Calu3 (cell line): ENCODE measurements around the gene TMEM63B. TPM values are rescaled to one million over a fixed set of nuclear protein-coding genes. Genes with fewer than 3 reads are reported as not detected.

Experiments used
- BruUV-seq: library from RNA; stranded (reverse); fragments of 400-500 nt; replicated peaks from 2 replicates; lab custom pipeline; 2021; lab: Mats Ljungman, UMichigan
- CTCF ChIA-PET: fragments of 300-600 bp; sonication (Branson Sonifier 250); formaldehyde crosslinking; loops from one replicate; lab custom pipeline; 2022; ENCODE audit warnings: antibody characterized with exemption; lab: Charles Lee
- DNase-seq: peaks from one replicate; pipeline ENCODE4 v3.0.0; 2022
- H3K27ac Mint-ChIP-seq: one replicate; pipeline ENCODE4 v1.8.0; 2022; ENCODE audit warnings: mixed read lengths; ENCODE audit not compliant: unreplicated experiment
- H3K27me3 Mint-ChIP-seq: one replicate; pipeline ENCODE4 v1.8.0; 2022; ENCODE audit warnings: mixed read lengths; ENCODE audit not compliant: unreplicated experiment
- H3K36me3 Mint-ChIP-seq: one replicate; pipeline ENCODE4 v1.8.0; 2022; ENCODE audit warnings: mild to moderate bottlenecking, moderate library complexity, mixed read lengths; ENCODE audit not compliant: insufficient read depth, unreplicated experiment
- H3K4me1 Mint-ChIP-seq: one replicate; pipeline ENCODE4 v1.8.0; 2022; ENCODE audit warnings: mild to moderate bottlenecking, low read depth, mixed read lengths; ENCODE audit not compliant: unreplicated experiment
- H3K4me3 Mint-ChIP-seq: one replicate; pipeline ENCODE4 v1.8.0; 2022; ENCODE audit warnings: mild to moderate bottlenecking, low read depth, moderate library complexity, mixed read lengths; ENCODE audit not compliant: unreplicated experiment
- H3K9me3 Mint-ChIP-seq: one replicate; pipeline ENCODE4 v1.8.0; 2022; ENCODE audit warnings: low read depth, mixed read lengths; ENCODE audit not compliant: unreplicated experiment
- CTCF ChIP-seq: fragments of 200-600 bp; IDR thresholded peaks from one replicate; pipeline ENCODE4 v1.8.0; 2022; ENCODE audit warnings: antibody characterized with exemption; ENCODE audit not compliant: unreplicated experiment
- intact Hi-C: fragments of 100-400 bp; cut with micrococcal nuclease; formaldehyde crosslinking; loops from one replicate; pipeline ENCODE4 v1.10.0; 2022; ENCODE audit not compliant: unreplicated experiment
- total RNA-seq: library from RNA; stranded (reverse); gene quantifications from 2 replicates; pipeline ENCODE4 v1.2.3, GENCODE V29; 2022

The TMEM63B gene
- total RNA-seq, 1 experiment from 2014 or later, result 84.2 TPM

GRCh38 chr6:44120692-44121443 lies 6.5 kb upstream of the TMEM63B start:
- intact Hi-C loops, result no loop called here
- Mint-ChIP-seq H3K4me1 (peaks cover 91% of the 10 kb centered on the region), H3K4me3 (no peak overlapping the region), H3K9me3 (no peaks in the 10 kb centered on the region), H3K27ac (no peak overlapping the region), H3K27me3 (no peaks in the 10 kb centered on the region), H3K36me3 (peaks cover 30% of the 10 kb centered on the region)
- CTCF ChIA-PET, result interaction anchor here (0.7 kb wide), 1 partner anchor 912 kb away, joined by 4 read pairs; no protein-coding TSS in a partner anchor
- no peak for DNase-seq
- BruUV-seq, result no TSS peak
- no peak for TF ChIP-seq CTCF

GRCh38 chr6:44122801-44123200 lies 4.6 kb upstream of the TMEM63B start:
- CTCF ChIA-PET, result interaction anchor here (0.6 kb wide), 1 partner anchor 42 kb away, joined by 3 read pairs; no protein-coding TSS in a partner anchor
- Mint-ChIP-seq H3K27ac (peak overlapping the region; percentile 24), H3K36me3 (peaks cover 40% of the 10 kb centered on the region), H3K9me3 (no peaks in the 10 kb centered on the region), H3K4me3 (peak overlapping the region; percentile 24), H3K27me3 (no peaks in the 10 kb centered on the region), H3K4me1 (peaks cover 75% of the 10 kb centered on the region)
- no peak for TF ChIP-seq CTCF
- intact Hi-C loops, result no loop called here
- no TSS peak for BruUV-seq
- no peak for DNase-seq

- no TSS peak for BruUV-seq
- DNase-seq, result no peak
- Mint-ChIP-seq H3K27ac (no peak overlapping the region), H3K27me3 (no peaks in the 10 kb centered on the region), H3K4me3 (peak overlapping the region; percentile 24), H3K9me3 (no peaks in the 10 kb centered on the region), H3K4me1 (peaks cover 73% of the 10 kb centered on the region), H3K36me3 (peaks cover 44% of the 10 kb centered on the region)
- intact Hi-C loops, result no loop called here
- no peak for TF ChIP-seq CTCF
- CTCF ChIA-PET, result interaction anchor here (1.3 kb wide), 1 partner anchor 45 kb away, joined by 4 read pairs; no protein-coding TSS in a partner anchor
These were observed 3.8 kb upstream of the TMEM63B start for GRCh38 chr6:44123544-44123943.

- Mint-ChIP-seq H3K4me1 (peaks cover 64% of the 10 kb centered on the region), H3K9me3 (no peaks in the 10 kb centered on the region), H3K27me3 (no peaks in the 10 kb centered on the region), H3K36me3 (peaks cover 50% of the 10 kb centered on the region), H3K4me3 (peak overlapping the region; percentile 96), H3K27ac (peak overlapping the region; percentile 95)
- BruUV-seq, result TSS peak; percentile 49
- no peak for TF ChIP-seq CTCF
- DNase-seq, result peak; percentile 62
- intact Hi-C loops, result no loop called here
- CTCF ChIA-PET, result interaction anchor here (0.5 to 1.2 kb wide), 3 partner anchors 10 to 46 kb away, joined by 3 to 4 read pairs (median 3); no protein-coding TSS in a partner anchor
These were observed 819 bp upstream of the TMEM63B start for GRCh38 chr6:44126320-44127149.
